ENCODE results near the gene XXYLT1. TPM values are rescaled to one million over a fixed set of nuclear protein-coding genes. Genes with fewer than 3 reads are reported as not detected.

XXYLT1 gene
- total RNA-seq, 1 experiment from 2014 or later: 23.4 TPM

DNA sequence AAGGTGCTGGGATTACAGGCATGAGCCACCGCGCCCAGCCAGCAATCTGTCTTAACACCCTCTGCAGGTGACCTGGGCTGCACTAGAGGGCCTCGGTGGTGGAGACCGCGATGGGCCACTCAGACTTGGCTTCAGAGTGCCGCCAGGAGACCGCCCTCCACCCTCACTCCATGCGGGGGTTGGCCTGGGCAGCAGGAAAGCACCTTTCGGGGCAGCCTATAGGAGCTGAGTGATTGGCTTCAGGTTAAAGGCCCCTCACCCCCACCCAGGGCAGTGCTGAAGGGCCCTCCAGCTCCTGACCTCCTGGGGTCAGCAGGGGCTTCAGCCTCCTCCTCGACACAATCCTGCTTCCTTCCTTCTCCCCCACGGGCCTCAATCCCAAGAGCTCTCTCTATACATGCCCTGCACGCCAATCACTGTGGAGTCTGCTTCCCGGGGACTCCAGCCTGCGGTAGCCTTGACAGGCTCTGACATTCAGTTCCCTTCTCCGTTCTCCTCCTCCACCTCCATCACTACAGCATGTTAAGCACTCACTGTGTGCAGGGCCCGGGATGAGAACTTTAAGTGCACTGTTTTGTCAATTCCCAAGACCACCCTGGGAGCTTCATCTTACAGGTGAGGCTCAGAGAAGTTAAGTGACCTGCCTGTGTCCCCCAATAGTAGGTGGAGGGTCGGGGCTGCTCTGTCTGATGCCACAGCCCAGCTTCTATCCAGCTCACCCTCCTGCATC is 225.3 kb downstream of the XXYLT1 start (continued):
- TF ChIP-seq ZSCAN18 (CRISPR knock-in tag; IDR thresholded peaks at IDR 0.05): no peak
- TF ChIP-seq, protein P1, sequence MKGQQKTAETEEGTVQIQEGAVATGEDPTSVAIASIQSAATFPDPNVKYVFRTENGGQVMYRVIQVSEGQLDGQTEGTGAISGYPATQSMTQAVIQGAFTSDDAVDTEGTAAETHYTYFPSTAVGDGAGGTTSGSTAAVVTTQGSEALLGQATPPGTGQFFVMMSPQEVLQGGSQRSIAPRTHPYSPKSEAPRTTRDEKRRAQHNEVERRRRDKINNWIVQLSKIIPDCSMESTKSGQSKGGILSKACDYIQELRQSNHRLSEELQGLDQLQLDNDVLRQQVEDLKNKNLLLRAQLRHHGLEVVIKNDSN (CRISPR knock-in tag; IDR thresholded peaks at IDR 0.05): no peak

GRCh38 chr3:195044411-195044810 is 226.5 kb downstream of the XXYLT1 start:
- POLR2A ChIA-PET: no interaction called here
- no peak for DNase-seq (ENCODE audit: low spot score)
- H3K27ac Mint-ChIP-seq: no peak overlapping the region
- H3K9me3 Mint-ChIP-seq: no peaks in the 10 kb centered on the region
- H3K36me3 Mint-ChIP-seq: no peaks in the 10 kb centered on the region
- ATAC-seq: no peak
- peaks cover 27% of the 10 kb centered on the region for H3K4me1 Mint-ChIP-seq
- TF ChIP-seq ELF4 (CRISPR knock-in tag; IDR thresholded peaks at IDR 0.05; ENCODE audit: low read depth) (no peak), IRF1 (CRISPR knock-in tag; IDR thresholded peaks at IDR 0.05) (no peak), SOX15 (CRISPR knock-in tag; IDR thresholded peaks at IDR 0.05) (no peak), NFE2L1 (CRISPR knock-in tag; IDR thresholded peaks at IDR 0.05) (no peak), ZNF121 (CRISPR knock-in tag; IDR thresholded peaks at IDR 0.05) (no peak), ZNF232 (CRISPR knock-in tag; IDR thresholded peaks at IDR 0.05) (no peak), ZBTB21 (CRISPR knock-in tag; IDR thresholded peaks at IDR 0.05; ENCODE audit: borderline replicate concordance) (no peak), RORB (CRISPR knock-in tag; IDR thresholded peaks at IDR 0.05) (no peak), FOXP4 (CRISPR knock-in tag; IDR thresholded peaks at IDR 0.05) (no peak), STAT6 (CRISPR knock-in tag; conservative IDR thresholded peaks at IDR 0.05; ENCODE audit: low read depth) (no peak), E2F5 (CRISPR knock-in tag; IDR thresholded peaks at IDR 0.05) (no peak), JAZF1 (CRISPR knock-in tag; IDR thresholded peaks at IDR 0.05) (no peak)
- TF ChIP-seq, protein P2, sequence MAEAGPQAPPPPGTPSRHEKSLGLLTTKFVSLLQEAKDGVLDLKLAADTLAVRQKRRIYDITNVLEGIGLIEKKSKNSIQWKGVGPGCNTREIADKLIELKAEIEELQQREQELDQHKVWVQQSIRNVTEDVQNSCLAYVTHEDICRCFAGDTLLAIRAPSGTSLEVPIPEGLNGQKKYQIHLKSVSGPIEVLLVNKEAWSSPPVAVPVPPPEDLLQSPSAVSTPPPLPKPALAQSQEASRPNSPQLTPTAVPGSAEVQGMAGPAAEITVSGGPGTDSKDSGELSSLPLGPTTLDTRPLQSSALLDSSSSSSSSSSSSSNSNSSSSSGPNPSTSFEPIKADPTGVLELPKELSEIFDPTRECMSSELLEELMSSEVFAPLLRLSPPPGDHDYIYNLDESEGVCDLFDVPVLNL (CRISPR knock-in tag; IDR thresholded peaks at IDR 0.05; ENCODE audit: borderline replicate concordance, low read depth): no peak
- TF ChIP-seq, protein P3, sequence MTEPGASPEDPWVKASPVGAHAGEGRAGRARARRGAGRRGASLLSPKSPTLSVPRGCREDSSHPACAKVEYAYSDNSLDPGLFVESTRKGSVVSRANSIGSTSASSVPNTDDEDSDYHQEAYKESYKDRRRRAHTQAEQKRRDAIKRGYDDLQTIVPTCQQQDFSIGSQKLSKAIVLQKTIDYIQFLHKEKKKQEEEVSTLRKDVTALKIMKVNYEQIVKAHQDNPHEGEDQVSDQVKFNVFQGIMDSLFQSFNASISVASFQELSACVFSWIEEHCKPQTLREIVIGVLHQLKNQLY (CRISPR knock-in tag; IDR thresholded peaks at IDR 0.05): no peak
- TF ChIP-seq, protein P4, sequence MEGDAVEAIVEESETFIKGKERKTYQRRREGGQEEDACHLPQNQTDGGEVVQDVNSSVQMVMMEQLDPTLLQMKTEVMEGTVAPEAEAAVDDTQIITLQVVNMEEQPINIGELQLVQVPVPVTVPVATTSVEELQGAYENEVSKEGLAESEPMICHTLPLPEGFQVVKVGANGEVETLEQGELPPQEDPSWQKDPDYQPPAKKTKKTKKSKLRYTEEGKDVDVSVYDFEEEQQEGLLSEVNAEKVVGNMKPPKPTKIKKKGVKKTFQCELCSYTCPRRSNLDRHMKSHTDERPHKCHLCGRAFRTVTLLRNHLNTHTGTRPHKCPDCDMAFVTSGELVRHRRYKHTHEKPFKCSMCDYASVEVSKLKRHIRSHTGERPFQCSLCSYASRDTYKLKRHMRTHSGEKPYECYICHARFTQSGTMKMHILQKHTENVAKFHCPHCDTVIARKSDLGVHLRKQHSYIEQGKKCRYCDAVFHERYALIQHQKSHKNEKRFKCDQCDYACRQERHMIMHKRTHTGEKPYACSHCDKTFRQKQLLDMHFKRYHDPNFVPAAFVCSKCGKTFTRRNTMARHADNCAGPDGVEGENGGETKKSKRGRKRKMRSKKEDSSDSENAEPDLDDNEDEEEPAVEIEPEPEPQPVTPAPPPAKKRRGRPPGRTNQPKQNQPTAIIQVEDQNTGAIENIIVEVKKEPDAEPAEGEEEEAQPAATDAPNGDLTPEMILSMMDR (IDR thresholded peaks at IDR 0.05): no peak
- TF ChIP-seq, protein P5, sequence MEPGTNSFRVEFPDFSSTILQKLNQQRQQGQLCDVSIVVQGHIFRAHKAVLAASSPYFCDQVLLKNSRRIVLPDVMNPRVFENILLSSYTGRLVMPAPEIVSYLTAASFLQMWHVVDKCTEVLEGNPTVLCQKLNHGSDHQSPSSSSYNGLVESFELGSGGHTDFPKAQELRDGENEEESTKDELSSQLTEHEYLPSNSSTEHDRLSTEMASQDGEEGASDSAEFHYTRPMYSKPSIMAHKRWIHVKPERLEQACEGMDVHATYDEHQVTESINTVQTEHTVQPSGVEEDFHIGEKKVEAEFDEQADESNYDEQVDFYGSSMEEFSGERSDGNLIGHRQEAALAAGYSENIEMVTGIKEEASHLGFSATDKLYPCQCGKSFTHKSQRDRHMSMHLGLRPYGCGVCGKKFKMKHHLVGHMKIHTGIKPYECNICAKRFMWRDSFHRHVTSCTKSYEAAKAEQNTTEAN (CRISPR knock-in tag; IDR thresholded peaks at IDR 0.05): no peak
- H3K4me3 Mint-ChIP-seq: no peak overlapping the region
- CTCF ChIA-PET: no interaction called here
- no peaks in the 10 kb centered on the region; the same call in 1 of the 2 replicates for H3K27me3 Mint-ChIP-seq (ENCODE audit: low read depth)

All from WTC11 (cell line).